Caco-2 (cell line): ENCODE results near the gene CFAP45. TPM values are rescaled to one million over a fixed set of nuclear protein-coding genes. Genes with fewer than 3 reads are reported as not detected.

ENCODE experiments used
- BruUV-seq: library from RNA; stranded (reverse); fragments of 400-500 nt; replicated peaks from 2 replicates; lab custom pipeline; 2021; lab: Mats Ljungman, UMichigan
- CTCF ChIA-PET: fragments of 300-600 bp; sonication (Branson Sonifier 250); formaldehyde crosslinking; loops from one replicate; lab custom pipeline; 2022; ENCODE audit warnings: antibody characterized with exemption; lab: Charles Lee
- POLR2A ChIA-PET: fragments of 300-600 bp; sonication (Branson Sonifier 250); formaldehyde crosslinking; loops from one replicate; lab custom pipeline; 2022; ENCODE audit warnings: antibody characterized with exemption; lab: Charles Lee
- DNase-seq, 2 experiments: peaks; one replicate each; pipeline versions ENCODE4 v3.0.0 to v3.0.0-alpha.2; 2020 to 2022
- H3K27me3 ChIP-seq: replicated peaks from 2 replicates; pipeline ENCODE4 v1.6.0; 2011; ENCODE audit warnings: low read length; ENCODE audit not compliant: control insufficient read depth, insufficient read depth
- H3K36me3 ChIP-seq: 2 replicates; pipeline ENCODE4 v1.5.1; 2011; ENCODE audit warnings: low read length; ENCODE audit not compliant: control insufficient read depth, insufficient read depth
- H3K4me1 ChIP-seq: fragments of 250-450 bp; sonication (Bioruptor Pico); 2 replicates; pipeline ENCODE4 v1.5.1; 2020; ENCODE audit warnings: mild to moderate bottlenecking
- H3K4me3 ChIP-seq: 2 replicates; pipeline ENCODE4 v1.5.1; 2011; ENCODE audit warnings: low read depth, mild to moderate bottlenecking, control low read depth, low read length
- H3K9me3 ChIP-seq: fragments of 250-450 bp; sonication (Bioruptor Pico); 2 replicates; pipeline ENCODE4 v1.5.1; 2020; ENCODE audit warnings: mild to moderate bottlenecking, moderate library complexity
- H3K27ac Mint-ChIP-seq: one replicate; pipeline ENCODE4 v1.8.0; 2022; ENCODE audit warnings: mixed read lengths; ENCODE audit not compliant: unreplicated experiment
- H3K27me3 Mint-ChIP-seq: one replicate; pipeline ENCODE4 v1.8.0; 2022; ENCODE audit warnings: mixed read lengths; ENCODE audit not compliant: insufficient read depth, unreplicated experiment
- H3K36me3 Mint-ChIP-seq: one replicate; pipeline ENCODE4 v1.8.0; 2022; ENCODE audit warnings: mild to moderate bottlenecking, mixed read lengths; ENCODE audit not compliant: insufficient read depth, unreplicated experiment
- H3K4me1 Mint-ChIP-seq: one replicate; pipeline ENCODE4 v1.8.0; 2022; ENCODE audit warnings: low read depth, mixed read lengths; ENCODE audit not compliant: unreplicated experiment
- H3K4me3 Mint-ChIP-seq: one replicate; pipeline ENCODE4 v1.8.0; 2022; ENCODE audit warnings: mild to moderate bottlenecking, moderate library complexity, mixed read lengths; ENCODE audit not compliant: unreplicated experiment
- H3K9me3 Mint-ChIP-seq: one replicate; pipeline ENCODE4 v1.8.0; 2022; ENCODE audit warnings: mixed read lengths; ENCODE audit not compliant: unreplicated experiment
- intact Hi-C: fragments of 100-400 bp; cut with micrococcal nuclease; formaldehyde crosslinking; loops from one replicate; pipeline ENCODE4 v1.10.0; 2022; ENCODE audit not compliant: unreplicated experiment
- total RNA-seq: library from RNA; stranded (reverse); gene quantifications from 2 replicates; pipeline ENCODE4 v1.2.3, GENCODE V29; 2022
- TF ChIP-seq, protein P1 (sequence below), 2 experiments: fragments of 200-600 bp in 1 of 2; IDR thresholded peaks; 1 replicate in 1 of 2; 2 replicates in 1 of 2; pipeline versions ENCODE4 v1.5.1 to v1.8.0; 2011 to 2022; ENCODE audit warnings: antibody characterized with exemption in 1 of 2, control low read depth in 1 of 2, inconsistent platforms in 1 of 2, low read depth in 1 of 2, low read length in 1 of 2, mild to moderate bottlenecking in 1 of 2, moderate library complexity in 1 of 2; ENCODE audit not compliant: insufficient read depth in 1 of 2, severe bottlenecking in 1 of 2, unreplicated experiment in 1 of 2

CFAP45 gene
- total RNA-seq, 1 experiment from 2014 or later = 1.1 TPM

DNA sequence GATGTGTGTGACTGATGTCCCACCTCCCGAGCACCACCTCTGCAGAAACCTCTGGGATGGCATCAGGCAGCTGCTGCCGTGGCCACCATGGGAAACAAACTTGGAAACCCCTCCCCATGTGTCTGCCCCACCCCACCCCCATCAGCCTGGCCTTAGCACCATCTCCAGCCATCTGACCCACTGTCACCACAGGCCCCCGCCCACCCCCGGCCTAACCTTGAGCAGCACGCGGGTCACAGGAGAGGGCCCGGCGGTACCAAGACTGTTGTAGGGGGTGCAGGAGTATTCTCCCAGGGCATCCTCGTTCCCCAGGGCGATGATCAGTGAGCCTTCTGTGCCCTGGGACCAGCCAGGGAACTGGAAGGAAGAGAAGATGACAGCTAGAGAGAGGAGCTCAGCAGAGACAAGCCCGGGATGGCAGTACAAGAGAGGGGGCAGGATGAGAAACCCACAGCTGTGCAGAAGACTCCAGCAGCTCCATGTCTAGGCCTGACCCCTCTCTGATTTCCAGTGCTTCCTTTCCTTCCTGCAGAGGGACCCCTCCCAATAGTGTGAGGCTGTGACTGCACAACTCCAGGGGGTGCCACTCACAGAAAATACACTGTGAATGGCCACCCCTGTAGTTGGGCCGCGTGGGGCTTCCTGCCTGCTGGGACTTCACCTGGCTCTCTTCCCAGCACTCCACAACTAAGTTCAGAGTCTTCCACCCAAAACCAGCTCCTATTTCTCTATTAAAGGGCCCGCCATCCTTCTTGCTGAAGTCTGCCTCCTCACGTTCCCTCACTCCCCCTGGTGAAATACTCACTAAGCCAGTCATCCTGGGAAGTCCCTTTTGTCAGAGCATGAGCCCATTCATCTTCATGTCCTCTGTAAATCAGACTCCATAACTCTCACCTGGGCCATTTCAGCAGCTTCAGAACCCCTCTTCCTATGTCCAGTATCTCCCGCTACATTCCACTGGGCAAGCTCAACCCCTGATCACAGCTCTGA is 32.6 kb upstream of the CFAP45 start:
- H3K27me3 ChIP-seq = no peaks in the 10 kb centered on the region
- Mint-ChIP-seq H3K27me3 (no peaks in the 10 kb centered on the region), H3K36me3 (peaks cover 27% of the 10 kb centered on the region), H3K9me3 (no peaks in the 10 kb centered on the region), H3K4me1 (peaks cover 20% of the 10 kb centered on the region), H3K27ac (no peak overlapping the region), H3K4me3 (peak overlapping the region; percentile 9)
- intact Hi-C loops = loop anchor here (1.0 to 10.0 kb wide), 3 partner anchors 7 to 152 kb away; partner anchors contain the start of genes KCNJ9 and TAGLN2
- peaks cover 6% of the 10 kb centered on the region for H3K36me3 ChIP-seq
- POLR2A ChIA-PET = no interaction called here
- CTCF ChIA-PET = interaction anchor here (0.6 to 10.1 kb wide), 3 partner anchors 8 to 237 kb away, joined by 3 to 129 read pairs (median 4); partner anchors contain the start of gene TAGLN2
- H3K4me1 ChIP-seq = peaks cover 27% of the 10 kb centered on the region
- DNase-seq = no peak
- no peak overlapping the region for H3K4me3 ChIP-seq
- TF ChIP-seq, protein P1, sequence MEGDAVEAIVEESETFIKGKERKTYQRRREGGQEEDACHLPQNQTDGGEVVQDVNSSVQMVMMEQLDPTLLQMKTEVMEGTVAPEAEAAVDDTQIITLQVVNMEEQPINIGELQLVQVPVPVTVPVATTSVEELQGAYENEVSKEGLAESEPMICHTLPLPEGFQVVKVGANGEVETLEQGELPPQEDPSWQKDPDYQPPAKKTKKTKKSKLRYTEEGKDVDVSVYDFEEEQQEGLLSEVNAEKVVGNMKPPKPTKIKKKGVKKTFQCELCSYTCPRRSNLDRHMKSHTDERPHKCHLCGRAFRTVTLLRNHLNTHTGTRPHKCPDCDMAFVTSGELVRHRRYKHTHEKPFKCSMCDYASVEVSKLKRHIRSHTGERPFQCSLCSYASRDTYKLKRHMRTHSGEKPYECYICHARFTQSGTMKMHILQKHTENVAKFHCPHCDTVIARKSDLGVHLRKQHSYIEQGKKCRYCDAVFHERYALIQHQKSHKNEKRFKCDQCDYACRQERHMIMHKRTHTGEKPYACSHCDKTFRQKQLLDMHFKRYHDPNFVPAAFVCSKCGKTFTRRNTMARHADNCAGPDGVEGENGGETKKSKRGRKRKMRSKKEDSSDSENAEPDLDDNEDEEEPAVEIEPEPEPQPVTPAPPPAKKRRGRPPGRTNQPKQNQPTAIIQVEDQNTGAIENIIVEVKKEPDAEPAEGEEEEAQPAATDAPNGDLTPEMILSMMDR (IDR thresholded peaks at IDR 0.05; ENCODE audit: insufficient read depth in 1 of 2, low read depth in 1 of 2, low read length in 1 of 2, severe bottlenecking in 1 of 2, unreplicated experiment in 1 of 2) = no peak
- no TSS peak for BruUV-seq
- no peaks in the 10 kb centered on the region for H3K9me3 ChIP-seq

DNA sequence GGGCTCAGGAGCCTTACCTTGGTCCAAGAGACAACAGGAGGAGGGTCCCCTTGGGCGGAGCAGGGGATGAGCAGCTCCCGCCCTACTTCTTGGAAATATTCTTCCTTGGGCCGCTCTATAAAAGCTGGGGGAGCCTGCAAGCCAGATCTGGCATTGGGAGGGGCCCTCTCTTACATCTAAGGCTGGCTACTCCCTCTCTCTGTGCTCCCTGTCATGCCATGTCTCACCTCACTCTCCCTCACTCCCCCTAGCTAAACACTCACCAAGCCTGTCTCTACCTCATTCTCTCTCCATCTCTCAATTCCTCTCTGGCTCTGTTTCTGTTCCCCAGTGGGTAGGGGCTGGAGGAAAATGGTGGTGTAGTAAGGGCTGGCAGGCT is 31.8 kb upstream of the CFAP45 start:
- ChIA-PET CTCF (interaction anchor here (10.1 kb wide), 1 partner anchor 74 kb away, joined by 129 read pairs; no protein-coding TSS in a partner anchor), POLR2A (no interaction called here)
- Mint-ChIP-seq H3K4me1 (peaks cover 24% of the 10 kb centered on the region), H3K36me3 (peaks cover 31% of the 10 kb centered on the region), H3K4me3 (no peak overlapping the region), H3K27ac (no peak overlapping the region), H3K9me3 (no peaks in the 10 kb centered on the region), H3K27me3 (no peaks in the 10 kb centered on the region)
- BruUV-seq = no TSS peak
- peaks cover 6% of the 10 kb centered on the region for H3K36me3 ChIP-seq
- peaks cover 19% of the 10 kb centered on the region for H3K4me1 ChIP-seq
- H3K4me3 ChIP-seq = no peak overlapping the region
- TF ChIP-seq, protein P1 (IDR thresholded peaks at IDR 0.05; ENCODE audit: insufficient read depth in 1 of 2, low read depth in 1 of 2, low read length in 1 of 2, severe bottlenecking in 1 of 2, unreplicated experiment in 1 of 2) = no peak
- no peak for DNase-seq
- intact Hi-C loops = loop anchor here (10.0 kb wide), 1 partner anchor 153 kb away; the partner anchor contains the start of gene KCNJ9
- no peaks in the 10 kb centered on the region for H3K27me3 ChIP-seq
- no peaks in the 10 kb centered on the region for H3K9me3 ChIP-seq

DNA sequence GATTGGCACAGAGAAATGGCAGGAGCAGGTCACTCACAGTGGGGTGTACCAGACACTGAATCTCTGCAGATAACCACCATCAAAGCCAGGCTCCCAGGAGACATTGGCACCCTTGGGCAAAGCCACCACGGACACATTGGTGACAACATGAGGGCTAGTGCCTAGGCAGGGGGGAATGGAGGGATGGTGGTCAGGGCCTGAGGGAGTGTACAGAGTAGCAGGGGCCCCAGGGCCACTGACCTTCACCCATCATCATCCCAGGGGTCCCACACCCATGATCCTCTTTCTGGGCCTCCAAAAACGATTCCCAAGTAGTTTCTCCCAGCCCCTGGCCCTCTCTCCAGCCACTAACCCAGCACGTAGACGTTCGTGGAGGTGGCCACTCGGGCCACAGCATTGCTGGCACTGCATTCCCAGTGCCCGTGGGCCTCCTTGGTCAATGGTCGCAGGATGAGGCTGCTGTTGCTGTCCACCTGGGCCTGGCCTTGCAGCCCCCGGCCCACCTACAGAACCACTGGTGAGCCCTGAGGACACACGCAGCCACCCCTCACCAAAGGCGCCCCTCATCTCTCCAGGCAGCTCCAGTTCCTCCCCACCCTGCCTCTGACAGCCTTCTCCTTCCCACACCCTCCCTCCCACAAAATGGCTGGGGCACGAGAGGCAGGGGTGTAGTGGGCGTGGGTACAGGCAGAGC is 31.3 kb upstream of the CFAP45 start:
- Mint-ChIP-seq H3K4me1 (peaks cover 24% of the 10 kb centered on the region), H3K36me3 (peaks cover 29% of the 10 kb centered on the region), H3K27ac (peak overlapping the region; percentile 21), H3K27me3 (no peaks in the 10 kb centered on the region), H3K9me3 (no peaks in the 10 kb centered on the region), H3K4me3 (no peak overlapping the region)
- no TSS peak for BruUV-seq
- POLR2A ChIA-PET = interaction anchor here (0.7 kb wide), 1 partner anchor 7 kb away, joined by 3 read pairs; no protein-coding TSS in a partner anchor
- TF ChIP-seq, protein P1 (IDR thresholded peaks at IDR 0.05; ENCODE audit: insufficient read depth in 1 of 2, low read depth in 1 of 2, low read length in 1 of 2, severe bottlenecking in 1 of 2, unreplicated experiment in 1 of 2) = no peak
- DNase-seq = no peak
- H3K4me1 ChIP-seq = peaks cover 16% of the 10 kb centered on the region
- no peak overlapping the region for H3K4me3 ChIP-seq
- intact Hi-C loops = loop anchor here (10.0 kb wide), 1 partner anchor 154 kb away; the partner anchor contains the start of gene KCNJ9
- H3K9me3 ChIP-seq = no peaks in the 10 kb centered on the region
- H3K27me3 ChIP-seq = no peaks in the 10 kb centered on the region
- peaks cover 6% of the 10 kb centered on the region for H3K36me3 ChIP-seq
- CTCF ChIA-PET = no interaction called here
